IMR-90 (cell line): ENCODE measurements around the gene DACT1. TPM values are rescaled to one million over a fixed set of nuclear protein-coding genes. Genes with fewer than 3 reads are reported as not detected.
A peak's percentile ranks its signal among the peaks of the same experiment; 100 is the strongest.

Experiments
- ATAC-seq: fragments of 200-7000 bp; cut with Tn5 transposase; 2 replicates; pipeline ENCODE4 v1.9.1; 2020; ENCODE audit warnings: low read depth, mild to moderate bottlenecking, moderate library complexity
- BruUV-seq: library from RNA; stranded (reverse); fragments of 400-500 nt; replicated peaks from 2 replicates; lab custom pipeline; 2021; lab: Mats Ljungman, UMichigan
- CTCF ChIA-PET: fragments of 300-600 bp; formaldehyde crosslinking; extraction: SDS; loops from one replicate; lab custom pipeline; 2021; ENCODE audit warnings: antibody characterized with exemption; lab: Yijun Ruan, JAX
- POLR2A ChIA-PET: fragments of 300-600 bp; sonication (Branson Sonifier 250); formaldehyde crosslinking; loops from one replicate; lab custom pipeline; 2022; ENCODE audit warnings: antibody characterized with exemption; ENCODE audit not compliant: unreplicated experiment; lab: Charles Lee
- DNase-seq: peaks from one replicate; pipeline ENCODE4 v3.0.0; 2013
- H2AFZ ChIP-seq: replicated peaks from 2 replicates; pipeline ENCODE3; 2013; ENCODE audit warnings: low read length, mild to moderate bottlenecking; ENCODE audit not compliant: poor library complexity
- H2AK5ac ChIP-seq: 2 replicates; pipeline ENCODE4 v1.6.1; 2013; ENCODE audit warnings: low read depth, low read length, inconsistent platforms
- H2AK9ac ChIP-seq: replicated peaks from 2 replicates; pipeline ENCODE3; 2013; ENCODE audit warnings: mild to moderate bottlenecking, low read depth, low read length, moderate library complexity; ENCODE audit not compliant: poor library complexity
- H2BK120ac ChIP-seq: 2 replicates; pipeline ENCODE4 v1.6.1; 2013; ENCODE audit warnings: low read depth, low read length, inconsistent platforms
- H2BK15ac ChIP-seq: 3 replicates; pipeline ENCODE4 v1.6.1; 2013; ENCODE audit warnings: low read depth, low read length, inconsistent platforms
- H2BK20ac ChIP-seq: 2 replicates; pipeline ENCODE4 v1.6.1; 2013; ENCODE audit warnings: low read depth, mild to moderate bottlenecking, inconsistent platforms, low read length, moderate library complexity
- H2BK5ac ChIP-seq: 2 replicates; pipeline ENCODE4 v1.6.1; 2013; ENCODE audit warnings: mild to moderate bottlenecking, low read depth, low read length, inconsistent platforms; ENCODE audit not compliant: poor library complexity, severe bottlenecking
- H3K14ac ChIP-seq: replicated peaks from 2 replicates; pipeline ENCODE4 v1.6.1; 2013; ENCODE audit warnings: low read depth, low read length, inconsistent platforms
- H3K18ac ChIP-seq: 2 replicates; pipeline ENCODE4 v1.6.1; 2013; ENCODE audit warnings: low read depth, low read length, control low read depth
- H3K23ac ChIP-seq: 2 replicates; pipeline ENCODE4 v1.6.1; 2013; ENCODE audit warnings: low read depth, low read length, inconsistent platforms
- H3K27ac ChIP-seq: 2 replicates; pipeline ENCODE4 v1.5.1; 2013; ENCODE audit warnings: mild to moderate bottlenecking, control low read depth, low read length; ENCODE audit not compliant: insufficient read depth
- H3K27me3 ChIP-seq: 2 replicates; pipeline ENCODE4 v1.6.1; 2013; ENCODE audit warnings: low read length; ENCODE audit not compliant: control insufficient read depth, insufficient read depth
- H3K36me3 ChIP-seq: 2 replicates; pipeline ENCODE4 v1.6.1; 2013; ENCODE audit warnings: low read length, mixed read lengths; ENCODE audit not compliant: control insufficient read depth, insufficient read depth
- H3K4ac ChIP-seq: 2 replicates; pipeline ENCODE4 v1.6.1; 2013; ENCODE audit warnings: low read depth, low read length, inconsistent platforms
- H3K4me1 ChIP-seq: 2 replicates; pipeline ENCODE4 v1.6.1; 2013; ENCODE audit warnings: low read length, mixed read lengths; ENCODE audit not compliant: control insufficient read depth, insufficient read depth
- H3K4me2 ChIP-seq: 2 replicates; pipeline ENCODE4 v1.6.1; 2013; ENCODE audit warnings: low read depth, mild to moderate bottlenecking, control low read depth, low read length, moderate library complexity
- H3K4me3 ChIP-seq: 2 replicates; pipeline ENCODE4 v1.5.1; 2013; ENCODE audit warnings: low read depth, mild to moderate bottlenecking, control low read depth, low read length, moderate library complexity; ENCODE audit not compliant: insufficient read depth
- H3K56ac ChIP-seq: 2 replicates; pipeline ENCODE4 v1.6.1; 2013; ENCODE audit warnings: low read length, inconsistent platforms; ENCODE audit not compliant: insufficient read depth; ENCODE audit errors: extremely low read depth
- H3K79me1 ChIP-seq, 2 experiments: 2 replicates each; pipeline ENCODE4 v1.6.1; 2013; ENCODE audit warnings: low read length in 2 of 2, inconsistent platforms in 1 of 2, low read depth in 1 of 2
- H3K9ac ChIP-seq: 2 replicates; pipeline ENCODE4 v1.6.1; 2013; ENCODE audit warnings: low read depth, low read length, control low read depth
- H3K9me1 ChIP-seq: 2 replicates; pipeline ENCODE4 v1.6.1; 2013; ENCODE audit warnings: low read length, inconsistent platforms; ENCODE audit not compliant: insufficient read depth
- H3K9me3 ChIP-seq: 2 replicates; pipeline ENCODE4 v1.6.1; 2013; ENCODE audit warnings: low read length; ENCODE audit not compliant: control insufficient read depth, insufficient read depth
- H4K20me1 ChIP-seq: 2 replicates; pipeline ENCODE4 v1.6.1; 2013; ENCODE audit warnings: low read length, inconsistent platforms; ENCODE audit not compliant: insufficient read depth
- H4K5ac ChIP-seq: 2 replicates; pipeline ENCODE4 v1.6.1; 2013; ENCODE audit warnings: mild to moderate bottlenecking, low read depth, low read length, control low read depth
- H4K8ac ChIP-seq, 2 experiments: 2 replicates each; pipeline ENCODE4 v1.6.1; 2013; ENCODE audit warnings: low read depth in 2 of 2, low read length in 2 of 2, control low read depth in 1 of 2, inconsistent platforms in 1 of 2
- H4K91ac ChIP-seq: 2 replicates; pipeline ENCODE4 v1.6.1; 2013; ENCODE audit warnings: low read depth, low read length, inconsistent platforms; ENCODE audit not compliant: insufficient read depth
- CHD1 ChIP-seq: IDR thresholded peaks from 2 replicates; pipeline ENCODE4 v1.6.1; 2012; ENCODE audit warnings: low read depth, low read length, improper control_type of control experiment
- MAZ ChIP-seq: IDR thresholded peaks from 2 replicates; pipeline ENCODE4 v1.6.1; 2012; ENCODE audit warnings: low read depth, mild to moderate bottlenecking, low read length, improper control_type of control experiment, moderate library complexity, borderline replicate concordance
- RCOR1 ChIP-seq: IDR thresholded peaks from 2 replicates; pipeline ENCODE4 v1.6.1; 2012; ENCODE audit warnings: mild to moderate bottlenecking, low read length, improper control_type of control experiment; ENCODE audit not compliant: insufficient replicate concordance
- SMC3 ChIP-seq: fragments of 150-350 bp; IDR thresholded peaks from 2 replicates; pipeline ENCODE4 v1.6.1; 2016; ENCODE audit warnings: low read depth, mild to moderate bottlenecking, antibody characterized with exemption, low read length, moderate library complexity
- WGBS, 2 experiments: methylation state at CpG; one replicate each; pipeline versions ENCODE4 v1.1.5 to v1.1.7; 2013; ENCODE audit warnings: missing lambda C conversion rate in 2 of 2; ENCODE audit not compliant: insufficient read length in 1 of 2; ENCODE audit errors: extremely low coverage in 2 of 2; 5-methylcytosine and 5-hydroxymethylcytosine counted together
- dilution Hi-C: fragments of 300-500 bp; cut with HindIII; formaldehyde crosslinking; loops from one replicate; pipeline ENCODE4 v1.14.3; 2018; ENCODE audit warnings: low sequenced_read_pairs; ENCODE audit not compliant: unreplicated experiment
- in situ Hi-C: fragments of 300-500 bp; cut with MboI; formaldehyde crosslinking; loops from 3 replicates; pipeline ENCODE4 v1.14.3; 2019; ENCODE audit warnings: low sequenced_read_pairs, inconsistent platforms, mixed read lengths
- intact Hi-C: fragments of 100-400 bp; cut with micrococcal nuclease; formaldehyde crosslinking; loops from 2 replicates; pipeline ENCODE4 v1.10.0; 2022
- polyA plus RNA-seq, 3 experiments: library from polyadenylated mRNA; depleted of rRNA; stranded (reverse); fragments of >200 nt; gene quantifications; 2 replicates each; pipeline ENCODE4 v1.2.3, GENCODE V29; 2012; ENCODE audit warnings: low replicate concordance in 1 of 3
- total RNA-seq: library from RNA; depleted of rRNA; stranded (reverse); fragments of >200 nt; gene quantifications from 2 replicates; pipeline ENCODE4 v1.2.3, GENCODE V29; 2012
- TF ChIP-seq, protein P1 (sequence below): fragments of 150-350 bp; IDR thresholded peaks from 2 replicates; pipeline ENCODE4 v1.6.1; 2016; ENCODE audit warnings: low read depth, mild to moderate bottlenecking, low read length, moderate library complexity, borderline replicate concordance
- TF ChIP-seq, protein P2 (sequence below): conservative IDR thresholded peaks from 2 replicates; pipeline ENCODE4 v1.5.1; 2012; ENCODE audit warnings: mild to moderate bottlenecking, low read depth, low read length, improper control_type of control experiment
- TF ChIP-seq, protein P3 (sequence below): fragments of 150-350 bp; IDR thresholded peaks from 2 replicates; pipeline ENCODE4 v1.6.1; 2017; ENCODE audit warnings: mild to moderate bottlenecking, antibody characterized with exemption, low read length, low read depth

DACT1 gene
- total and polyA plus RNA-seq, 2 of the 4 experiments (the other 2 are of a cell fraction), result 6.5 to 9.7 TPM

DNA sequence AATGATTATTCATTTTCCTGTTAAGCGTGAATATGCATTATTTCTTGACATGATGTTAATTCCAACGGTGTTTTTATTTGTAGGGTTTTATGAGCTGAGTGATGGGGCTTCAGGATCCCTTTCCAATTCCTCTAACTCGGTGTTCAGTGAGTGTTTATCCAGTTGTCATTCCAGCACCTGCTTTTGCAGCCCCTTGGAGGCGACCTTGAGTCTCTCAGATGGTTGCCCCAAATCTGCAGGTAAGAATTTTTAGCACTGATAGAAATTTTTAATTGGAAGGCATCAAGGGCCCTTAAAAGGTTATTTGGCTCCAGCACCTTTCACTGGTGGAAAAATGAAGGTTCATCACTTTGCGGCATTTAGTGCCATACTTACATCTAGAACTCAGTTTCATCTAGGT lies 3.7 kb downstream of the DACT1 start:
- H2BK20ac ChIP-seq, result no peak overlapping the region
- ChIA-PET CTCF (interaction anchor here (5.1 kb wide), 1 partner anchor 140 kb away, joined by 41 read pairs; no protein-coding TSS in a partner anchor), POLR2A (no interaction called here)
- no peak overlapping the region for H2BK15ac ChIP-seq
- H3K4me3 ChIP-seq, result no peak overlapping the region
- H3K56ac ChIP-seq, result no peak overlapping the region
- H2AK5ac ChIP-seq, result no peak overlapping the region
- no peak overlapping the region for H4K5ac ChIP-seq
- H2AFZ ChIP-seq, result no peak overlapping the region
- dilution Hi-C loops (no loop called here), in situ Hi-C loops (loop anchor here (10.0 to 25.0 kb wide), 2 partner anchors 383 to 821 kb away; partner anchors contain the start of gene GPR135), intact Hi-C loops (loop anchor here (2.0 kb wide), 1 partner anchor 377 kb away; no protein-coding TSS in a partner anchor)
- DNase-seq, result no peak
- no peak overlapping the region for H3K14ac ChIP-seq
- peaks cover 8% of the 10 kb centered on the region; the same call in 1 of the 2 replicates for H3K9me1 ChIP-seq
- H3K4me2 ChIP-seq, result no peak overlapping the region
- H3K23ac ChIP-seq, result no peak overlapping the region
- ATAC-seq, result no peak
- H2AK9ac ChIP-seq, result no peak overlapping the region
- no peak overlapping the region for H4K91ac ChIP-seq
- no peak overlapping the region for H4K8ac ChIP-seq
- no peak overlapping the region for H2BK120ac ChIP-seq
- H4K20me1 ChIP-seq, result peaks cover 4% of the 10 kb centered on the region
- WGBS, 2 experiments, result no CpG with 5 or more reads among the region's 5 CpGs
- TF ChIP-seq, protein P1, sequence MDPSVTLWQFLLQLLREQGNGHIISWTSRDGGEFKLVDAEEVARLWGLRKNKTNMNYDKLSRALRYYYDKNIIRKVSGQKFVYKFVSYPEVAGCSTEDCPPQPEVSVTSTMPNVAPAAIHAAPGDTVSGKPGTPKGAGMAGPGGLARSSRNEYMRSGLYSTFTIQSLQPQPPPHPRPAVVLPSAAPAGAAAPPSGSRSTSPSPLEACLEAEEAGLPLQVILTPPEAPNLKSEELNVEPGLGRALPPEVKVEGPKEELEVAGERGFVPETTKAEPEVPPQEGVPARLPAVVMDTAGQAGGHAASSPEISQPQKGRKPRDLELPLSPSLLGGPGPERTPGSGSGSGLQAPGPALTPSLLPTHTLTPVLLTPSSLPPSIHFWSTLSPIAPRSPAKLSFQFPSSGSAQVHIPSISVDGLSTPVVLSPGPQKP, result no peak
- TF ChIP-seq RCOR1, result no peak
- TF ChIP-seq MAZ, result no peak
- TF ChIP-seq, protein P2, sequence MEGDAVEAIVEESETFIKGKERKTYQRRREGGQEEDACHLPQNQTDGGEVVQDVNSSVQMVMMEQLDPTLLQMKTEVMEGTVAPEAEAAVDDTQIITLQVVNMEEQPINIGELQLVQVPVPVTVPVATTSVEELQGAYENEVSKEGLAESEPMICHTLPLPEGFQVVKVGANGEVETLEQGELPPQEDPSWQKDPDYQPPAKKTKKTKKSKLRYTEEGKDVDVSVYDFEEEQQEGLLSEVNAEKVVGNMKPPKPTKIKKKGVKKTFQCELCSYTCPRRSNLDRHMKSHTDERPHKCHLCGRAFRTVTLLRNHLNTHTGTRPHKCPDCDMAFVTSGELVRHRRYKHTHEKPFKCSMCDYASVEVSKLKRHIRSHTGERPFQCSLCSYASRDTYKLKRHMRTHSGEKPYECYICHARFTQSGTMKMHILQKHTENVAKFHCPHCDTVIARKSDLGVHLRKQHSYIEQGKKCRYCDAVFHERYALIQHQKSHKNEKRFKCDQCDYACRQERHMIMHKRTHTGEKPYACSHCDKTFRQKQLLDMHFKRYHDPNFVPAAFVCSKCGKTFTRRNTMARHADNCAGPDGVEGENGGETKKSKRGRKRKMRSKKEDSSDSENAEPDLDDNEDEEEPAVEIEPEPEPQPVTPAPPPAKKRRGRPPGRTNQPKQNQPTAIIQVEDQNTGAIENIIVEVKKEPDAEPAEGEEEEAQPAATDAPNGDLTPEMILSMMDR, result 0 out of 2 replicates have a peak, but pooled peaks have one; percentile 4
- TF ChIP-seq, protein P3, sequence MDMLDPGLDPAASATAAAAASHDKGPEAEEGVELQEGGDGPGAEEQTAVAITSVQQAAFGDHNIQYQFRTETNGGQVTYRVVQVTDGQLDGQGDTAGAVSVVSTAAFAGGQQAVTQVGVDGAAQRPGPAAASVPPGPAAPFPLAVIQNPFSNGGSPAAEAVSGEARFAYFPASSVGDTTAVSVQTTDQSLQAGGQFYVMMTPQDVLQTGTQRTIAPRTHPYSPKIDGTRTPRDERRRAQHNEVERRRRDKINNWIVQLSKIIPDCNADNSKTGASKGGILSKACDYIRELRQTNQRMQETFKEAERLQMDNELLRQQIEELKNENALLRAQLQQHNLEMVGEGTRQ, result no peak
- no peak for TF ChIP-seq CHD1
- no peak for TF ChIP-seq SMC3
- no peak overlapping the region for H2BK5ac ChIP-seq
- peaks cover 7 to 16% of the 10 kb centered on the region in 2 experiments; a peak in 3 of 4 replicates for H3K79me1 ChIP-seq
- H3K4me1 ChIP-seq, result no peaks in the 10 kb centered on the region; the same call in 1 of the 2 replicates
- H3K27me3 ChIP-seq, result no peaks in the 10 kb centered on the region
- H3K18ac ChIP-seq, result no peak overlapping the region
- H3K9ac ChIP-seq, result no peak overlapping the region
- no TSS peak for BruUV-seq
- H3K36me3 ChIP-seq, result peaks cover 25% of the 10 kb centered on the region
- H3K27ac ChIP-seq, result no peak overlapping the region
- H3K9me3 ChIP-seq, result no peaks in the 10 kb centered on the region; the same call in 1 of the 2 replicates
- H3K4ac ChIP-seq, result no peak overlapping the region
